B cell (primary cell): Measurements from ENCODE around the gene FOXE1.

ENCODE experiments used
- CTCF ChIP-seq: fragments of 200-600 bp; IDR thresholded peaks from one replicate; pipeline ENCODE4 v1.8.0; 2022; ENCODE audit warnings: antibody characterized with exemption, mild to moderate bottlenecking
- EZH2 ChIP-seq: IDR thresholded peaks from 2 replicates; pipeline ENCODE4 v1.6.1; 2012; ENCODE audit warnings: borderline replicate concordance, low read depth, mild to moderate bottlenecking, moderate library complexity, low read length; ENCODE audit not compliant: insufficient read depth, poor library complexity, severe bottlenecking

- TF ChIP-seq CTCF (no peak), EZH2 (no peak)
Measured at GRCh38 chr9:97895695-97896332, 42.8 kb downstream of the FOXE1 start.
